SK-N-SH treated with all-trans-retinoic acid at 6 μM for 48 hours (cell line): Measurements from ENCODE around the gene VMO1.

Experiments
- PATZ1 ChIP-seq: fragments of 250-450 bp; sonication (Bioruptor Pico); IDR thresholded peaks from 2 replicates; pipeline ENCODE4 v1.8.0; 2020; ENCODE audit warnings: mild to moderate bottlenecking, moderate library complexity, borderline replicate concordance
- POU6F1 ChIP-seq: fragments of 250-450 bp; sonication (Bioruptor Pico); IDR thresholded peaks from 2 replicates; pipeline ENCODE4 v1.8.0; 2021; ENCODE audit warnings: low read depth, mild to moderate bottlenecking, moderate library complexity, borderline replicate concordance
- ZC3H10 ChIP-seq: fragments of 250-450 bp; sonication (Bioruptor Pico); IDR thresholded peaks from 2 replicates; pipeline ENCODE4 v1.5.1; 2021; ENCODE audit warnings: mild to moderate bottlenecking, moderate library complexity

- TF ChIP-seq POU6F1: no peak
- TF ChIP-seq ZC3H10: no peak
- no peak for TF ChIP-seq PATZ1 (CRISPR knock-in tag)
These were observed 46.8 kb downstream of the VMO1 start, which contains the start of the genes CXCL16 and ZMYND15 for GRCh38 chr17:4739122-4740024.
